Activated B cell treated with CpG ODN at 0.5 μM for 24 hours (primary cell): Measurements from ENCODE around the gene PRSS16. TPM values are rescaled to one million over a fixed set of nuclear protein-coding genes. Genes with fewer than 3 reads are reported as not detected.

ENCODE experiments used
- ATAC-seq: fragments of 200-7000 bp; cut with Tn5 transposase; one replicate; pipeline ENCODE4 v1.10.0; 2021; ENCODE audit warnings: low read depth, mild to moderate bottlenecking, moderate library complexity
- CTCF ChIA-PET: fragments of 350-600 bp; sonication (Branson Sonifier 250); formaldehyde crosslinking; loops from one replicate; lab custom pipeline; 2021; ENCODE audit warnings: antibody characterized with exemption; lab: Charles Lee
- POLR2A ChIA-PET: fragments of 350-600 bp; sonication (Branson Sonifier 250); formaldehyde crosslinking; loops from one replicate; lab custom pipeline; 2021; ENCODE audit warnings: antibody characterized with exemption; lab: Charles Lee
- DNase-seq: peaks from one replicate; pipeline ENCODE4 v3.0.0; 2022
- H3K27ac Mint-ChIP-seq: one replicate; pipeline ENCODE4 v1.8.0; 2020; ENCODE audit warnings: mixed read lengths
- H3K27me3 Mint-ChIP-seq: one replicate; pipeline ENCODE4 v1.8.0; 2021; ENCODE audit warnings: mixed read lengths
- H3K36me3 Mint-ChIP-seq: one replicate; pipeline ENCODE4 v1.8.0; 2021; ENCODE audit warnings: low read depth, mixed read lengths
- H3K4me1 Mint-ChIP-seq: one replicate; pipeline ENCODE4 v1.8.0; 2021; ENCODE audit warnings: mixed read lengths
- H3K4me3 Mint-ChIP-seq: one replicate; pipeline ENCODE4 v1.8.0; 2020; ENCODE audit warnings: mild to moderate bottlenecking, mixed read lengths
- H3K9me3 Mint-ChIP-seq: one replicate; pipeline ENCODE4 v1.8.0; 2020; ENCODE audit warnings: mixed read lengths
- intact Hi-C: fragments of 100-400 bp; cut with micrococcal nuclease; formaldehyde crosslinking; loops from one replicate; pipeline ENCODE4 v1.15.1; 2024
- total RNA-seq: library from RNA; stranded (reverse); gene quantifications from 2 replicates; pipeline ENCODE4 v1.2.3, GENCODE V29; 2022
- TF ChIP-seq, protein P1 (sequence below): fragments of 200-600 bp; IDR thresholded peaks from one replicate; pipeline ENCODE4 v1.8.0; 2022; ENCODE audit warnings: antibody characterized with exemption, mild to moderate bottlenecking

PRSS16 gene
- total RNA-seq, 1 donor from 2014 or later: 0.91 TPM

DNA sequence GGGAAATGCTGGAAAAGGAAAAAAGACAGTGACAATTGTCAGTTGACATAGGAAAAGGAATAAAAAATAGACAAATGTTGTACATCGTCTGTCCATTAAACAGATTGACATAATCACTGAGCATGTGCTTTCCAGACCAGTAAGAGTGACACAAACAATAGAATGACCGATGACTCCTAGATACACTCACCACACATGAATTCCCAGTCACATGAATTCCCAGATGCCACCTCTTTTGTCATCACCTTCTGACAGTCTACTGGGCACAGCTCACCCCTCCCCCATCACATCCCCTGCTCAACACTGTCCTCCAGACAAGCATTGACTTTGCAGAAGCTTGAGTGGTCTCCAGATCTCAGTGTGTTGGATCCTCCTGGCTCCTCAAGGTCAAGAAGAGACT, 38.6 kb downstream of the PRSS16 start:
- H3K4me3 Mint-ChIP-seq: no peak overlapping the region
- no peak for DNase-seq

DNA sequence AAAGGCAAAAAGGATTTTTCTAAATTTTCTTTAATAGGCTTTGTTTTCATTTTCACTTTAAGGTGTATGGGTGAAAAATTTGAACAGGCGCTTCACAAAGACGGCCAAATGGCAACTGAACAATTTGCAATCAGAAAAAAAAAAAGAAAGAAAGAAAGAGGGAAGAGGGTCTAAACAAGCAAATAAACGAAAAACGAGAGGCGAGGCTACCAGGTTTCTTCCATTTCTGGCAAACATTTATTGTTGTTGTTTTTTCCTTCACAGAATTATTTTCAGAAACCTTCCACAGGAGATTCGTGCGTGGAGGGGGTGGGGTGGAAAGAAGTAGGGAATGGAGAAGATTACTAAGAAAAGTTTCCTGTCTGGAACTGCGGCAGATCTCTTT, 40.2 kb downstream of the PRSS16 start:
- intact Hi-C loops: loop anchor here (10.0 kb wide), 1 partner anchor 317 kb away; no protein-coding TSS in a partner anchor
- Mint-ChIP-seq H3K27ac (no peak overlapping the region), H3K4me3 (no peak overlapping the region), H3K27me3 (peaks cover 80% of the 10 kb centered on the region), H3K4me1 (no peaks in the 10 kb centered on the region), H3K9me3 (peaks cover 23% of the 10 kb centered on the region), H3K36me3 (peaks cover 14% of the 10 kb centered on the region)
- ChIA-PET POLR2A (no interaction called here), CTCF (no interaction called here)
- TF ChIP-seq, protein P1, sequence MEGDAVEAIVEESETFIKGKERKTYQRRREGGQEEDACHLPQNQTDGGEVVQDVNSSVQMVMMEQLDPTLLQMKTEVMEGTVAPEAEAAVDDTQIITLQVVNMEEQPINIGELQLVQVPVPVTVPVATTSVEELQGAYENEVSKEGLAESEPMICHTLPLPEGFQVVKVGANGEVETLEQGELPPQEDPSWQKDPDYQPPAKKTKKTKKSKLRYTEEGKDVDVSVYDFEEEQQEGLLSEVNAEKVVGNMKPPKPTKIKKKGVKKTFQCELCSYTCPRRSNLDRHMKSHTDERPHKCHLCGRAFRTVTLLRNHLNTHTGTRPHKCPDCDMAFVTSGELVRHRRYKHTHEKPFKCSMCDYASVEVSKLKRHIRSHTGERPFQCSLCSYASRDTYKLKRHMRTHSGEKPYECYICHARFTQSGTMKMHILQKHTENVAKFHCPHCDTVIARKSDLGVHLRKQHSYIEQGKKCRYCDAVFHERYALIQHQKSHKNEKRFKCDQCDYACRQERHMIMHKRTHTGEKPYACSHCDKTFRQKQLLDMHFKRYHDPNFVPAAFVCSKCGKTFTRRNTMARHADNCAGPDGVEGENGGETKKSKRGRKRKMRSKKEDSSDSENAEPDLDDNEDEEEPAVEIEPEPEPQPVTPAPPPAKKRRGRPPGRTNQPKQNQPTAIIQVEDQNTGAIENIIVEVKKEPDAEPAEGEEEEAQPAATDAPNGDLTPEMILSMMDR: no peak
- ATAC-seq: no peak
- DNase-seq: no peak

More for the DNA sequence above, 38.6 kb downstream of the PRSS16 start:
- peaks cover 25% of the 10 kb centered on the region for H3K9me3 Mint-ChIP-seq
- no peak for ATAC-seq
- TF ChIP-seq, protein P1: no peak
- ChIA-PET CTCF (no interaction called here), POLR2A (no interaction called here)
- intact Hi-C loops: loop anchor here (10.0 kb wide), 1 partner anchor 319 kb away; no protein-coding TSS in a partner anchor
- H3K27ac Mint-ChIP-seq: no peak overlapping the region
- peaks cover 71% of the 10 kb centered on the region for H3K27me3 Mint-ChIP-seq
- H3K4me1 Mint-ChIP-seq: no peaks in the 10 kb centered on the region
- H3K36me3 Mint-ChIP-seq: peaks cover 15% of the 10 kb centered on the region

DNA sequence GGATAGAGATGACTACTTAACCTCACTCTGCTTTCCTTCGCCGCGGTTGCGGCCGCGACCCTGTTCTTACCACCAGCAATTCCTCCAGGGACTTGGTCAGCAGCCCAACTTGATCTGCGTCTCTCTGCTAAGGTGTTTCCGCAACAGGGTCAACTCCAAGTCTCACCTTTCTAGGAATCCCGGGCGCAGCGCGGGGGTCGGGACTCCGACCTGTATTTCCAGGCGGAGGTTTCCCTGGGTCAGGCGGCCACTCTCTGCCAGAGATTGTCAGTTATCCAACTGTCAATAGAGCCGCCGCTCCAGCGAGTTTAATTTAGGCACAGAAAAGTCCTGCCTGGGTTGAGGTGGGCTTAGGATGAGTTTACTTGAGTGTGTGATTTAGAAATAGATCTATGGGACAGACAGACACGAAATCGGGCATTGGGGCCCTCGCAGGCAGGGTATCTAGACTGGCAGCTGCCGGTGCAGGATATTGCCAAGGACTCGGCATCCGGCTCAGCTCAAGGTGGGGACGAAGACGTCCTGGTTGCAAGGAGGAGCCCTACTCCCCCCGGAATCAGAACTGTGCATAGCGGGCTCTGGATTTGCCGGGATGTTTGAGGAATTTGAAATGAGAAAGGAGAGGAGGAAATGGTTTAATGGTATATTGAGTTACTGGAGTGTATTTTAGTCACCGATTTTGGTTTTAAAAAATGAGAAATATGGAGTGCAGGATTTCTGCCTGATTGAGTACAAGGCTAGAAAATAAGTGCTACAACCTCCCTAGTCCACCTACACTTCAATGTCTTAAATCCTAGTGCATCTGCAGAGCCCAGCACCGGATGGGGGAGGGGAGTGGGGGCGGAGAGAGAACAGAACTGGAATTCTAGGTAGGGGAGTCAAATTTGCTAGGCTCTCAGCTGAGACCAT, 40.9 kb downstream of the PRSS16 start:
- POLR2A ChIA-PET: no interaction called here
- CTCF ChIA-PET: no interaction called here
- Mint-ChIP-seq H3K4me1 (no peaks in the 10 kb centered on the region), H3K36me3 (peaks cover 11% of the 10 kb centered on the region), H3K27me3 (peaks cover 77% of the 10 kb centered on the region), H3K4me3 (peak overlapping the region; percentile 30), H3K27ac (no peak overlapping the region), H3K9me3 (peaks cover 20% of the 10 kb centered on the region)
- no peak for DNase-seq
- intact Hi-C loops: loop anchor here (10.0 kb wide), 1 partner anchor 316 kb away; no protein-coding TSS in a partner anchor
- TF ChIP-seq, protein P1: no peak
- no peak for ATAC-seq

DNA sequence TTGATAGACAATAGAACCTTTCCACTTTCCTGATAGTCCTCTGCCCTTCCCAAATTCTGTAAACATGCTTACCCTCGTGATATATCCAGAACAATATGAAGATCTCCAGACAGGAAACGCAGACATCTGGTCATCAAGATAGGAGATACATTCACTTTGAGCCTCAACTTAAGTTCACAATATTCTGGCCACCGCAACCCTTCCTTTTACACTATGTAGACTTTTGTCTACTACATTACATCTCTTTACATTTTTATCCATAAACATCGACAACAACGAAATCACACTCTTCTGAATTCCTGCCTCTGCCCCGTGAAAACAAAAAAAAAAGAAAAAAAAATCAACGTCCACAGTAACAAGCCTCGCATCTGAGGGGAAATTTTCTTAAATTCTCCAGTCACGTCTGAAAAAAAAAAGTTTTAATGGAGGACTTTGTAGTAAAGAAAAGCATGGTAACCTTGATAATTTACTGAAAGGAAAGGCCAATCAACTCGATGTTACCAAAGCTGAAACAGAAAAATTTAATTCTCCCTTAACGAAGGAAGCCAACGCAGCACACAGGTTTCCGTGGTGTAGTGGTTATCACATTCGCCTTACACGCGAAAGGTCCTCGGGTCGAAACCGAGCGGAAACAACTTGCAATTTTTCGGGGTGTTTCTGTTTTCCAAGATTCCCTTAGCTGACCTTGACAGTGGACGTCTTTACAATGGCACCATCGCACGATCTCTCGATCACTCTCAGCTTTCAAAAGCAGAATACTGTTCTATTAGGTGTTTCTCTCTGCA, 42.8 kb downstream of the PRSS16 start:
- peaks cover 82% of the 10 kb centered on the region for H3K27me3 Mint-ChIP-seq
- H3K36me3 Mint-ChIP-seq: peaks cover 9% of the 10 kb centered on the region
- intact Hi-C loops: loop anchor here (10.0 kb wide), 2 partner anchors 255 to 965 kb away; no protein-coding TSS in a partner anchor
- peaks cover 13% of the 10 kb centered on the region for H3K9me3 Mint-ChIP-seq
- no peak overlapping the region for H3K27ac Mint-ChIP-seq
- DNase-seq (no peak), ATAC-seq (no peak)
- H3K4me3 Mint-ChIP-seq: no peak overlapping the region
- H3K4me1 Mint-ChIP-seq: no peaks in the 10 kb centered on the region
- TF ChIP-seq, protein P1: no peak
- CTCF ChIA-PET: no interaction called here
- POLR2A ChIA-PET: no interaction called here

DNA sequence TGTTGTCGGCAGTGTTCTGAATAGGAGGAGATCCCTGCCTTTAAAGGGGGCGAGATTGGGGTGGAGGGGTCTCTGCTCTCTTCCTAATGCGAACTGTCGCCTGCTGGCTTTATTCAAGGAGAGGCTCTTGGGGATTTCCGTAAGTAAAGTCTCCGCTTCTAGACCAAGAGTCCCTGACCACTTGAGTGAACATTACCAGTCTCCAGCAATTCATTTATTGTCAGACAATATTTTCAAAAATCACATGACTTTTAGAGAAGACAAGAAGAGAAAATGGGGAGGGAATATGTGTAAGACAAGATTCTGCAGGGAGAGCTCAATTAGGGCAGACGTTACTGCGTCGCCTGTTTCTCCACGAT, 43.3 kb downstream of the PRSS16 start:
- Mint-ChIP-seq H3K27ac (no peak overlapping the region), H3K9me3 (peaks cover 19% of the 10 kb centered on the region), H3K4me3 (no peak overlapping the region), H3K36me3 (peaks cover 9% of the 10 kb centered on the region), H3K27me3 (peaks cover 82% of the 10 kb centered on the region), H3K4me1 (no peaks in the 10 kb centered on the region)
- ChIA-PET CTCF (no interaction called here), POLR2A (no interaction called here)
- intact Hi-C loops: loop anchor here (10.0 kb wide), 2 partner anchors 254 to 966 kb away; no protein-coding TSS in a partner anchor
- ATAC-seq: no peak
- TF ChIP-seq, protein P1: no peak
- DNase-seq: no peak
